SK-N-SH (cell line): ENCODE measurements around the gene PHAX.

Experiments used
- ELF1 ChIP-seq: IDR thresholded peaks from 2 replicates; pipeline ENCODE4 v1.4.0; 2012
- EP300 ChIP-seq, 2 experiments: IDR thresholded peaks; 2 replicates each; pipeline versions ENCODE4 v1.4.0 to v1.6.1; 2012; ENCODE audit warnings: borderline replicate concordance in 1 of 2, low read depth in 1 of 2, low read length in 1 of 2
- EZH2phosphoT487 ChIP-seq: fragments of 200-600 bp; sonication (generic); IDR thresholded peaks from 2 replicates; pipeline ENCODE4 v1.6.1; 2017; ENCODE audit warnings: low read depth, mixed run types, mild to moderate bottlenecking, antibody characterized with exemption, moderate library complexity, borderline replicate concordance
- FOXM1 ChIP-seq: IDR thresholded peaks from 2 replicates; pipeline ENCODE4 v1.4.0; 2012; ENCODE audit warnings: low read depth, mild to moderate bottlenecking
- MAX ChIP-seq: IDR thresholded peaks from 2 replicates; pipeline ENCODE4 v1.4.0; 2012; ENCODE audit warnings: low read depth
- MEF2A ChIP-seq: IDR thresholded peaks from 2 replicates; pipeline ENCODE4 v1.4.0; 2012; ENCODE audit warnings: low read depth, borderline replicate concordance
- MXI1 ChIP-seq: IDR thresholded peaks from 2 replicates; pipeline ENCODE4 v1.6.1; 2012; ENCODE audit warnings: mild to moderate bottlenecking, low read depth, low read length, improper control_type of control experiment
- POLR2AphosphoS5 ChIP-seq: IDR thresholded peaks from 2 replicates; pipeline ENCODE4 v1.6.1; 2012; ENCODE audit warnings: low read depth, low read length
- SMC3 ChIP-seq: IDR thresholded peaks from 2 replicates; pipeline ENCODE4 v1.6.1; 2012; ENCODE audit warnings: low read depth, low read length, improper control_type of control experiment
- USF2 ChIP-seq: fragments of 150-350 bp; IDR thresholded peaks from 2 replicates; pipeline ENCODE4 v1.6.1; 2017; ENCODE audit warnings: antibody characterized with exemption, low read length, low read depth, borderline replicate concordance
- TF ChIP-seq, protein P1 (sequence below): fragments of 200-600 bp; sonication (generic); IDR thresholded peaks from 2 replicates; pipeline ENCODE4 v1.6.1; 2017; ENCODE audit warnings: antibody characterized with exemption, mild to moderate bottlenecking, moderate library complexity

GRCh38 chr5:126577415-126577814 is 23.3 kb upstream of the PHAX start:
- no peak for TF ChIP-seq MAX
- TF ChIP-seq, protein P1, sequence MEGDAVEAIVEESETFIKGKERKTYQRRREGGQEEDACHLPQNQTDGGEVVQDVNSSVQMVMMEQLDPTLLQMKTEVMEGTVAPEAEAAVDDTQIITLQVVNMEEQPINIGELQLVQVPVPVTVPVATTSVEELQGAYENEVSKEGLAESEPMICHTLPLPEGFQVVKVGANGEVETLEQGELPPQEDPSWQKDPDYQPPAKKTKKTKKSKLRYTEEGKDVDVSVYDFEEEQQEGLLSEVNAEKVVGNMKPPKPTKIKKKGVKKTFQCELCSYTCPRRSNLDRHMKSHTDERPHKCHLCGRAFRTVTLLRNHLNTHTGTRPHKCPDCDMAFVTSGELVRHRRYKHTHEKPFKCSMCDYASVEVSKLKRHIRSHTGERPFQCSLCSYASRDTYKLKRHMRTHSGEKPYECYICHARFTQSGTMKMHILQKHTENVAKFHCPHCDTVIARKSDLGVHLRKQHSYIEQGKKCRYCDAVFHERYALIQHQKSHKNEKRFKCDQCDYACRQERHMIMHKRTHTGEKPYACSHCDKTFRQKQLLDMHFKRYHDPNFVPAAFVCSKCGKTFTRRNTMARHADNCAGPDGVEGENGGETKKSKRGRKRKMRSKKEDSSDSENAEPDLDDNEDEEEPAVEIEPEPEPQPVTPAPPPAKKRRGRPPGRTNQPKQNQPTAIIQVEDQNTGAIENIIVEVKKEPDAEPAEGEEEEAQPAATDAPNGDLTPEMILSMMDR: no peak
- no peak for TF ChIP-seq POLR2AphosphoS5
- TF ChIP-seq FOXM1: no peak
- TF ChIP-seq EP300 (IDR thresholded peaks at IDR 0.05; ENCODE audit: borderline replicate concordance in 1 of 2, low read depth in 1 of 2, low read length in 1 of 2): no peak
- TF ChIP-seq MEF2A: no peak
- no peak for TF ChIP-seq USF2
- TF ChIP-seq EZH2phosphoT487: no peak
- TF ChIP-seq MXI1: no peak
- TF ChIP-seq SMC3: no peak
- TF ChIP-seq ELF1: no peak
